Renal cortex interstitium (tissue), 11 donors: ENCODE data around the gene UBE2O. TPM values are rescaled to one million over a fixed set of nuclear protein-coding genes. Genes with fewer than 3 reads are reported as not detected.
"Not testable (repeated sequence)": the region's sequence is repeated elsewhere in the genome, so short reads cannot be mapped to it uniquely, and the experiment has no call there.

Experiments used
- DNase-seq, 11 donors: peaks; one replicate each; pipeline ENCODE4 v3.0.0-alpha.2; 2013; ENCODE audit warnings: low read depth in 9 of 11, low spot score in 4 of 11; ENCODE audit errors: extremely low read depth in 1 of 11
- polyA plus RNA-seq, 3 donors: library from polyadenylated mRNA; unstranded; fragments of 120-200 nt; gene quantifications; one replicate each; pipeline ENCODE4 v1.2.1, GENCODE V29; 2013; ENCODE audit not compliant: insufficient read length in 3 of 3

Gene UBE2O
- polyA plus RNA-seq, 3 donors: 26.4 to 31.8 (median 28.6) TPM

- no peak for DNase-seq
Observed at GRCh38 chr17:76368545-76368944, 84.4 kb downstream of the UBE2O start.

- DNase-seq: no peak
Observed at GRCh38 chr17:76367642-76368041, 85.3 kb downstream of the UBE2O start.

DNA sequence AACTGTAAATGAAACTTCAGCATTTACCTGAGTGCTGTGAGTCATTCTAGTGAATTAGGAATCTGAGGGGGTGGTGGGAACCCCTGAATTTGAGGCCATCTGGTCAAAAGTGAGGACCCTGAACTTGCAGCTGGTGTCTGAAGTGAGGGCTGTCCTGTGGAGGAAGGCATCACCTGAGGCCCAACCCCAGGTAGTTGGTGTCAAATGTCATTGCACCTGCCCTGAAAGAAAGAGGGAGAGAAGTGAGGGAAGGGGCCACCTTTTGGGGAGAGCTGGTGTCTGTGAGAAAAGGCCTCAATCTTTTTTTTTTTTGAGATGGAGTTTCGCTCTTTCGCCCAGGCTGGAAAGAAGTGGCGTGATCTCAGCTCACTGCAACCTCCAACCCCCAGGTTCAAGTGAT lies 86.7 kb downstream of the UBE2O start:
- DNase-seq: no peak

DNA sequence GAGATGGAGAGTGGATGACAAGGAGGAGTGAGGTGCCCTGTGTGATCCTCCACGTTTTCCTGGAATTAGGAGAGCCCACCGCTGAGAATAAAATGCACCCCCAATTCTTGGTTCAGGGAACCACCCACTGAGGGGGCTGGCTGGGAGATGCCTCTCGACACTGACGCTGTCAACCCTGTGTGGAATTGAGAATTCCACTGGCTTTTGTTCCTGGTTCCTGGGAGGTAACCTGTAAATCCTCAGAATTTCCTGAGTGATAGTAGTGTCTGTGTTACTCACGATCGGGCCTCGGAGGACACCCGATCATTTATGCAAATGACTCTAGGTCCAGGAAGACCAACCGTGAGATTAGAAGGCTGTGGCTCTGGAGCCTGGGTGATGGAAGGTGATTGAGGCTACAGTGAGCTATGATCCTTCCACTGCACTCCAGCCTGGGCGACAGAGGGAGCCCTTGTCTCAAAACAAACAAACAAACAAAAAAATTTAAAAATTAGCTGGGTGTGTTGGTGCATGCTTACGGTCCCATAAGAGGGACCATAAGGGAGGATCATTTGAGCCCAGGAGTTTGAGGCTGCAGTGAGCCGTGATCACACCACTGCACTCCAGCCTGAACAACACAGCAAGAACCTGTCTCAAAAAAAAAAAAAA lies 87.6 kb downstream of the UBE2O start:
- DNase-seq: no peak

- no peak for DNase-seq
Observed at GRCh38 chr17:76363107-76363842, 89.7 kb downstream of the UBE2O start.

DNA sequence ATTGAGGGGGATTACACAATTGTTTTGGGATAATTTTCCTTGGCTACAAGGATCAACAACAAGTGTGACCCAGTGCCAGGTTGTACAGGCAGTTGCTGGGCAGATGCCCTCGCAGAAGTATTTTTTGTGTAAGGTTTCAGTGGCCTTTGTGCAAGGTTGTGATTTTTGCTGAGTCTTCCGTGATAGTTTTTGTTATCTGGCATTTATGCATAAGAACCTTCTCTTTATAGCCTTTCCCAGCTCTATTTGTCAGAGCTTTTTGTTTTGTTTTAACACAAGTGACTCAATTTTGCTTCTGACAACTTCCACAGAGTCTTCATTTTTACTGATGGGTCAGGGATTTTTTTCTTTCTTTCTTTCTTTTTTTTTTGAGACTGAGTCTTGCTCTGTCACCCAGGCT lies 92.5 kb downstream of the UBE2O start:
- no peak for DNase-seq

GRCh38 chr17:76359776-76360175 lies 93.2 kb downstream of the UBE2O start:
- not testable (repeated sequence) for DNase-seq

DNA sequence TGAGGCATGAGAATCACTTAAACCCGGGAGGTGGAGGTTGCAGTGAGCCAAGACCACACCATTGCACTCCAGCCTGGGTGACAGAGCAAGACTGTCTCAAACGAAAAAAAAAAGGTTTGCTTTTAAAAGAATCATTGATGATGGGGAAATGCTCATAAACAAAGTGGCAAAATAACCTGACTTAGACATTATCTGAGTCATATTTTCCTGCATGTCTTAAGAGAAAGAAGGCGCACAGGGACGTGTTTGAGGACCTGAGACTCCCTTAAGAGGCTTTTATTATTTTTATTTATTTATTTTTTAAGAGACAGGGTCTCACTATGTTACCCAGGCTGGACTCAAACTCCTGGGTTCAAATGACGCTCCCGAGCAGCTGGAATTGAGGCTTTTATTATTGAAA lies 93.6 kb downstream of the UBE2O start:
- no peak for DNase-seq

DNA sequence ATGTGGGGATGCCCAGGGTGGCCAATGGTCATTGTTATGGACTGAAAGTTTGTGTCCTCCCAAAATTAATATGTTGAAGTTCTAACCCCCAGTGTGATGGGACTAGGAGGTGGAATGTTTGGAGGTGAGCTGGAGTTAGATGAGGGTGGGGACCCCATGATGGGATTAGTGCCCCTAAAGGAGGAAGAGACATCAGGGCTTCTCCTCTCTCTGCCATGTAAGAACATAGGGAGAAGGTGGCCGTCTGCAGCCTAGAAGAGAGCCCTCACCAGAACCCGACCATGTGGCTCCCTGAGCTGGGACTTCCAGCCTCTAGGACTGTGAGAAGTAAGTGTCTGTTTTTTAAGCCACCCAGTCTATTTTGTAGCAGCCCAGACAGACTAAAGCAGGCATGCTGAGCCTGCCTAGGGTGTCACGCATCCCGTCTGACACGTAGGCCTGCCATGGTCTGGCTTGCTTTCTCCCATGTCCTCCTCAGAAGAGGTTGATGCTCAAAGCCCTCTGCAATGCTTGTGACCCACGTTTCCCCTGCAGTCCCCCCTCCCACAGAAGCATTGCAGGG lies 95.3 kb downstream of the UBE2O start:
- no peak for DNase-seq

GRCh38 chr17:76356803-76357456 lies 96.0 kb downstream of the UBE2O start:
- no peak for DNase-seq

DNA sequence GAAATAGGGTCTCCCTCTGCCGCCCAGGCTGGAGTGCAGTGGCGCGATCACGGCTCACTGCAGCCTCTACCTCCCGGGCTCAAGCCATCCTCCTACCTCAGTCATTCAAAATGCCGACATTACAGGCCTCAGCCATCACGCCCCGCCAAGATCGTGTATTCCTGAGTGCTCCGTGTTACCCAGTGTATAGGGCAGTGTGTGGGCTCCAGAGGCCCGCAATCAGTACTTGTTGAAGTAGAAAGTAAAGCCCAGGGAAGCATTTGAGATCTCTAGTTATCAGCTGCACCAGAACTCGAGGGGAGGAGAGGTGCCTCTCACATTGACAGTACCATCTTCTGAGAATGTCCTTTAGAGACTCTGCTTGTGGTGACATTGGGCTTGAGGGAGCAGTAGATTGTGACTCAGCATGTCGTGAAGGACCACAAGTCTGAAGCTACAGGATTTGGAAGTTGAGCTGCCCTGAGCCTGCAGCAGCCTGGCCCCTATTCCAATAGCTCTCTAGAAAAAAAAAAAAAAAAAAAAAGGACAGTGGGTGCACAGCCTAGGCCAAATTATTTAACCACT lies 98.1 kb downstream of the UBE2O start:
- DNase-seq: no peak

DNA sequence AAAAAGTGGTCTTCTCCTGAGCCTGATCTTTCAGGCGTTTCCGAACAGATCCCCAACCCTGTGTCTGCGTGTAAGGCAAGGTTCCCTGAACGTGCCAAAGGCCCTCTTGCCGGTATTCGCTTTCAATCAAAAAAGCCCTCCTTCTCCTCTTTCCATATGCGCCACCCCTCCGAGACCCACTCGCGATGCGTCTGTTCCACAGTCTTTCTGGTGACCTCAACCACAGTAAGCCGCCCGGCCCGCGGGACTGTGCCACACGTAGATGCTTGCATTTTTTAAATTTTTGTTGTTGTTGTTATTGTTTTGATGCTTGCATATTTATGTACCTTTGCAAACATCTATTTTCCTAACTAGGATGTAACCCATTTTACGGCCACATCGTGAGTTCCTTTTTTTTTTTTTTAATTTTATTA lies 98.6 kb downstream of the UBE2O start:
- DNase-seq: no peak

DNA sequence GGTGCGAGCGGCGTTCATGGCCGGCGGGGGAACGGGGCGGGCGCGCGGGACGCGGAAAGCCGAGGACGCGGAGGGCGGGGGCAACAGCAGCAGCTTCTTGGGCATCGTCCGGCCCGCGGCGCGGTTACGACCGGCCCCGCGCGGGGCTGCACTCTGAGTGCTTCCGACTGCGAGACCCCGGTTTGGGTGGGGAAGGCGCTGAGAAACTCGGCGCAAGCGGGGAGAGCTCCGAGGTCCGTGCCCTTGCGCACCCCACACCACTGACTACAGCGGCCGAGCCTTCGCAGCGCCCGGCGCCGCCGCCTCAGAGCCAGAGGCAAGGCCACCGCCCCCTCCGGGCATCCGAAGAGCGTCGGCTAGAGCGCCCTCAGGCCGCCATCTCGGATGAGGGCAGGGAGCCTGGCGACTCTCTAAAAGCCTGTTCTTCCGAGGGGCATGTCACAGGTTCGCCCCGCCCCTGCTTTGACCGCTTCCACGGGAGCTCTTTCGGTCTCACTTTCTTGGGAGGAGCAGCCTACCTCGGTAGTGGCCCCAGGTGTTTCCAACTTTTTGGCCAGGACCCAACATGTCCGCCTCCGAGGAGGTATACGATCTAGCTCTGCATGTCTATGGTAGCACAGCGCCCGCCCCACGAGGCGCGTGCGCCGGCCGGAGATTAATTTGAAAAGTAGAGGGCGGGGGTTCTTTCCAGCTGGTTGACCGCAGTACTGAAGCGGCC lies 99.2 kb downstream of the UBE2O start, which contains the start of gene PRPSAP1:
Gene PRPSAP1, minus strand, starts transcription at position 318 of the 718 bp plus-strand sequence. Its CDS starts 213 bp downstream, at position 105.
- peak; percentile 81 to 94 (median 87) for DNase-seq

GRCh38 chr17:76353004-76353598 lies 99.9 kb downstream of the UBE2O start:
- DNase-seq: no peak

GRCh38 chr17:76351526-76352071 lies 101.4 kb downstream of the UBE2O start:
- no peak for DNase-seq

DNA sequence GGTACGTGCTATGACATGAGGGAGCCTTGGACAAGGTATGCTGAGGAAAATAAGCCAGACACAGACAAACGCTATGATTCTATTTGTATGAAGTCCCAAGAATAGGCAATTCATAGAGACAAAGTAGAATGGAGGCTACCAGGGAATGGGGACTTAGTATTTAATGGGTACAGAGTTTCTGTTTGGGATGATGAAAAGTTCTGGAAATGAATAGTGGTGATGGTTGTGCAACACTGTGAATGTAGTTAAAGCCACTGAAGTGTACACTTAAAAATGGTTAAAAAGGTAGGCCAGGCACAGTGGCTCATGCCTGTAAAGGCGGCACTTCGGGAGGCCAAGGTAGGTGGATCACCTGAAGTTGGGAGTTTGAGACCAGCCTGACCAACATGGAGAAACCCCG lies 102.5 kb downstream of the UBE2O start:
- no peak for DNase-seq

- DNase-seq: not testable (repeated sequence)
Observed at GRCh38 chr17:76346936-76347335, 106.0 kb downstream of the UBE2O start.

- no peak for DNase-seq
Observed at GRCh38 chr17:76345377-76345974, 107.5 kb downstream of the UBE2O start.
